Heart left ventricle (tissue), 16 donors: ENCODE results near the gene MGAM2. TPM values are rescaled to one million over a fixed set of nuclear protein-coding genes. Genes with fewer than 3 reads are reported as not detected.

Experiments
- ATAC-seq, 4 donors: fragments of 200-7000 bp; cut with Tn5 transposase; one replicate each; pipeline ENCODE4 v1.9.1; 2020 to 2022; ENCODE audit warnings: moderate library complexity in 4 of 4, mild to moderate bottlenecking in 3 of 4, moderate number of reproducible peaks in 1 of 4
- DNase-seq, 5 donors: peaks; one replicate each; pipeline ENCODE4 v3.0.0-alpha.2; 2020
- H3K27ac ChIP-seq, 12 donors: fragments of 200-600 bp; sonication (generic) in 4 of 12; one replicate each; pipeline versions ENCODE4 v1.5.0 to v1.8.0; 2016 to 2022; ENCODE audit warnings: mild to moderate bottlenecking in 2 of 12
- H3K27me3 ChIP-seq, 9 donors: fragments of 200-600 bp; sonication (generic) in 2 of 9; one replicate each; pipeline versions ENCODE4 v1.5.1 to v1.8.0; 2016 to 2022; ENCODE audit warnings: mild to moderate bottlenecking in 3 of 9
- H3K36me3 ChIP-seq, 9 donors: fragments of 200-600 bp; sonication (generic) in 2 of 9; one replicate each; pipeline versions ENCODE4 v1.5.0 to v1.8.0; 2018 to 2022; ENCODE audit warnings: mild to moderate bottlenecking in 2 of 9
- H3K4me1 ChIP-seq, 12 donors: fragments of 200-600 bp; sonication (generic) in 4 of 12; one replicate each; pipeline versions ENCODE4 v1.5.0 to v1.8.0; 2016 to 2022; ENCODE audit warnings: mild to moderate bottlenecking in 3 of 12
- H3K4me3 ChIP-seq, 12 donors: fragments of 200-600 bp; sonication (generic) in 4 of 12; one replicate each; pipeline versions ENCODE4 v1.5.0 to v1.8.0; 2017 to 2022; ENCODE audit warnings: mild to moderate bottlenecking in 9 of 12, moderate library complexity in 4 of 12
- H3K9me3 ChIP-seq, 12 donors: fragments of 200-600 bp; sonication (generic) in 4 of 12; one replicate each; pipeline versions ENCODE4 v1.5.0 to v1.8.0; 2016 to 2022; ENCODE audit warnings: mild to moderate bottlenecking in 1 of 12
- POLR2A ChIP-seq, 2 donors: fragments of 450-650 bp; IDR thresholded peaks; one replicate each; pipeline ENCODE4 v1.6.1; 2017; ENCODE audit warnings: antibody characterized with exemption in 2 of 2, mild to moderate bottlenecking in 2 of 2, moderate library complexity in 2 of 2
- WGBS, 4 donors: extraction: QIAGEN DNeasy Blood & Tissue Kit in 2 of 4; methylation state at CpG; one replicate each; pipeline versions ENCODE4 v1.1.5 to v1.1.7; 2013 to 2018; 5-methylcytosine and 5-hydroxymethylcytosine counted together
- intact Hi-C, 10 donors: fragments of 100-400 bp; cut with DNase I; formaldehyde crosslinking; loops; one replicate each; pipeline versions ENCODE4 v1.11.1 to v1.14.2; 2022
- polyA plus RNA-seq, 2 donors: library from polyadenylated mRNA; stranded (reverse); fragments of 200-250 nt; gene quantifications; one replicate each; pipeline ENCODE4 v1.2.3, GENCODE V29; 2013
- total RNA-seq, 9 donors: library from RNA; depleted of rRNA in 2 of 9; stranded (reverse); fragments of >200 nt in 2 of 9; fragmentation: NEBNext Ultra II Directional in 3 of 9; extraction: Animal tissue kit (Norgen Biotek cat#: 25700) in 3 of 9; gene quantifications; one replicate each; pipeline versions ENCODE4 v1.1.0 to v1.2.4, GENCODE V29; 2016 to 2023
- TF ChIP-seq, protein P1 (sequence below), 12 donors: fragments of 200-600 bp; sonication (generic) in 4 of 12; IDR thresholded peaks; one replicate each; pipeline versions ENCODE4 v1.5.0 to v1.8.0; 2018 to 2022; ENCODE audit warnings: antibody characterized with exemption in 12 of 12, mild to moderate bottlenecking in 5 of 12
- donor health status: ischemic (EF 13 %, LVEDD 7.1; RV severe dilation, severe dysfunction).
- donor health status: healthy with polysubstance abuse.
- donor health status: DM: no; HTN: yes; CAD: no.
- donor health status: DM: no; HTN: no; CAD: no.
- donor health status: ischemic (EF 25% LVEDD 6.9; RV normal size, moderate dysfunction).
- donor health status: ischemic (EF 25% LVEDD 5.7; RV mildly dilated, moderate dysfunction).
- donor health status: healthy.
- donor health status: DM: yes; HTN: yes; CAD: no.
- donor health status: ischemic (EF 35%, LVEDD 5.7; RV mildly dilated, moderate dysfunction).
- donor health status: nonischemic (EF 11% LVEDD 7.7; RV severe dilation, severe dysfunction).
- donor health status: DM: yes; HTN: yes; CAD: no.
- donor health status: PGD.
- donor health status: ischemic (EF 29% LVEDD 5.4; RV normal size, mild dysfunction).
- donor health status: nonischemic (EF 23%, LVEDD 6.1; RV moderate dilation, normal function).

MGAM2 gene
- total and polyA plus RNA-seq, 11 donors: 0.01 to 0.13 (median 0.07) TPM; not detected in 4

DNA sequence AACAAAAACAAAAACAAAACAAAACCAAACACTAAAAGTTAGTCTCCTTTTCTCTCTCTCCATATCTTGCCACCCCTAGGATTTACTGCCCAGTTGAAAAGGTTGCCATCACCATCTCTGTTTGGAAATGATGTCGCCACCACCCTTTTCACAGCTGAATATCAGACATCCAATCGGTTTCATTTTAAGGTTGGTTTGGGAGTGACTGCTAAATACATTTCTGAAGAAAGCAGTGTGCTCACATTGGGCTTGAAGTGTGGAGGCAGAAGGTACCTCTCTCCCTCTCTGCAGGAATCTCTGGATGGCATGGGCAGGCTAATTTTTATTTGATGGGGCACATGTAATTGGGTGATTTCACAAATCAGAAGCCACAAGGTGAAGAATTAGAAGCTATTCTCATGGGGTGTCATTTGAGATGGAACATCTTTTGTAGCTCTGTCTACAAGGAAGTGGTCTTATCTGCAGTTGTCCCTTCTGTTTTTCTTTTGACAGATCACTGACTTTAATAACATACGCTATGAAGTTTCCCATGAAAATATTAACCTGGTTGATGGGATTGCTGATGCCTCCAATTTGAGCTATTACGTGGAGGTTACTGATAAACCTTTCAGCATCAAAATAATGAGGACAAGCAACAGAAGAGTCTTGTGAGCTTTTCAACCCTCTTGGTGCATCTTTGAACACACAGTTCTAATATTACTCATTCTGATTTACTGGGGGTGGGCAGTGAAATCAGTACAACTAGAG, 20.1 kb downstream of the MGAM2 start:
- Histone ChIP-seq H3K27me3 (no peaks in the 10 kb centered on the region), H3K4me3 (no peak overlapping the region), H3K36me3 (no peaks in the 10 kb centered on the region), H3K9me3 (no peaks in the 10 kb centered on the region), H3K27ac (no peak overlapping the region), H3K4me1 (peaks cover 0 to 2% (median 0%) of the 10 kb centered on the region in 12 donors)
- WGBS, 4 donors: 67 to 74% (median 74%) methylated on average over 4 of the region's 4 CpGs
- no peak for TF ChIP-seq POLR2A (IDR thresholded peaks at IDR 0.05)
- TF ChIP-seq, protein P1, sequence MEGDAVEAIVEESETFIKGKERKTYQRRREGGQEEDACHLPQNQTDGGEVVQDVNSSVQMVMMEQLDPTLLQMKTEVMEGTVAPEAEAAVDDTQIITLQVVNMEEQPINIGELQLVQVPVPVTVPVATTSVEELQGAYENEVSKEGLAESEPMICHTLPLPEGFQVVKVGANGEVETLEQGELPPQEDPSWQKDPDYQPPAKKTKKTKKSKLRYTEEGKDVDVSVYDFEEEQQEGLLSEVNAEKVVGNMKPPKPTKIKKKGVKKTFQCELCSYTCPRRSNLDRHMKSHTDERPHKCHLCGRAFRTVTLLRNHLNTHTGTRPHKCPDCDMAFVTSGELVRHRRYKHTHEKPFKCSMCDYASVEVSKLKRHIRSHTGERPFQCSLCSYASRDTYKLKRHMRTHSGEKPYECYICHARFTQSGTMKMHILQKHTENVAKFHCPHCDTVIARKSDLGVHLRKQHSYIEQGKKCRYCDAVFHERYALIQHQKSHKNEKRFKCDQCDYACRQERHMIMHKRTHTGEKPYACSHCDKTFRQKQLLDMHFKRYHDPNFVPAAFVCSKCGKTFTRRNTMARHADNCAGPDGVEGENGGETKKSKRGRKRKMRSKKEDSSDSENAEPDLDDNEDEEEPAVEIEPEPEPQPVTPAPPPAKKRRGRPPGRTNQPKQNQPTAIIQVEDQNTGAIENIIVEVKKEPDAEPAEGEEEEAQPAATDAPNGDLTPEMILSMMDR (IDR thresholded peaks at IDR 0.05): no peak
- intact Hi-C loops: no loop called here
- ATAC-seq: no peak
- no peak for DNase-seq

DNA sequence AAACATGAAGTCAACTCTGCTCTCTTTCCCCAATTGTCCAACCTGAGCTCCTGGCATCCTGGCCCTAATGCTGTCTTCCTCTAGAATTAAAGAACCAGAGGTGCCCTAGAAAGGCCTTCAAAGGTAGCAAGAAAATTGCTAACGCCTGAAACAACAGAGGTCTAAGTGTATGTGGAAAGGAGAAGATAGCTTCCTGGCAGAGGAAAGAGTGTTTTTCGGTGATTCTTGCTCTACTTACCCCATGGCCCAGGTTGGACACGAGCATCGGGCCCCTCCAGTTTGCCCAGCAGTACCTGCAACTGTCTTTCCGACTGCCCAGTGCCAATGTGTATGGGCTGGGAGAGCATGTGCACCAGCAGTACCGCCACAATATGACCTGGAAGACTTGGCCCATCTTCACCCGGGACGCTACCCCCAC, 22.2 kb downstream of the MGAM2 start:
- Histone ChIP-seq H3K27ac (no peak overlapping the region), H3K36me3 (no peaks in the 10 kb centered on the region), H3K4me1 (peaks cover 0 to 2% (median 0%) of the 10 kb centered on the region in 12 donors), H3K9me3 (no peaks in the 10 kb centered on the region), H3K27me3 (no peaks in the 10 kb centered on the region), H3K4me3 (no peak overlapping the region)
- no peak for DNase-seq
- no peak for ATAC-seq
- intact Hi-C loops: no loop called here
- TF ChIP-seq, protein P1 (IDR thresholded peaks at IDR 0.05): no peak
- TF ChIP-seq POLR2A (IDR thresholded peaks at IDR 0.05): no peak
- 84 to 93% (median 93%) methylated on average over 8 of the region's 8 CpGs for WGBS, 4 donors

DNA sequence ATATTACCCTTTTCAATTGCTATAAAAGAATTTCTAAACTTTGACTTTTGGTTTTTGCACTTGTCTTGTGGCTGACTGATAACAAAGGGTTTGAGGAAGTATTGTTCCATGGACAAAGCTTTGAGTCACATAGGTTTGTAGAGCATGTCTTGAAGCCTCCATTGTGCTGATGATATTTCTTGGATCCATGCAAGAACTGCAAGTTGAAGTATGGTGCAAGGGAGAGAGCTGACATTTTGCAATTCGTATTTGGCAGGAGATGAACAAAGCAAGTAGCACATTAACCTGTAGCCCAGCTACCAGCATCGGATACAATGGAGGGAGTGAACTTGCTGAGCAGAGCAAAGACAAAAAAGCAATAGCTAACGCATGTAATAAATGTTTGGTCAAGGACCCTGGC, 23.4 kb downstream of the MGAM2 start:
- DNase-seq (no peak), ATAC-seq (no peak)
- no peak overlapping the region for H3K27ac ChIP-seq
- H3K9me3 ChIP-seq: no peaks in the 10 kb centered on the region
- H3K27me3 ChIP-seq: no peaks in the 10 kb centered on the region
- 77 to 87% (median 79%) methylated on average over 3 of the region's 3 CpGs for WGBS, 4 donors
- no peak for TF ChIP-seq POLR2A (IDR thresholded peaks at IDR 0.05)
- TF ChIP-seq, protein P1 (IDR thresholded peaks at IDR 0.05): no peak
- intact Hi-C loops: no loop called here
- H3K4me1 ChIP-seq: peaks cover 0 to 2% (median 0%) of the 10 kb centered on the region in 12 donors
- H3K4me3 ChIP-seq: no peak overlapping the region
- no peaks in the 10 kb centered on the region for H3K36me3 ChIP-seq

DNA sequence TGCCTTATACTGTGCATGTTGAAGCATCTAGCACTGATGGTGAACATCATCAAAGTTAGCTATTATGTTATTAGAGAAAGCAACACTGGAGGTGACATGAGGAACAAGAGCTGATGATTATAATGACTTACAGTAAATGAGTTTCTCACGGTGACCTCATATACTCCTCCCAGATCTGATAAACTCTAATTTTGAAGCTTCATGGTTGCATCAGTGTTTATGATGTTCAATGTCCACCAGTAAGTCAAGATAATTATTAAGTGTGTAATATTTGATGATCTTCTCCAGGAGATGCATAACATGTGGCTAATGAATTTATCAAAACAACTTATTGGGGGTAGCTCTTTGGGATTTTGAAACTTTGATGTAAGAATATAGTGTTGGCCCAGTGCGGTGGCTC, 27.5 kb downstream of the MGAM2 start:
- H3K4me3 ChIP-seq: no peak overlapping the region
- TF ChIP-seq POLR2A (IDR thresholded peaks at IDR 0.05): no peak
- TF ChIP-seq, protein P1 (IDR thresholded peaks at IDR 0.05): no peak
- H3K9me3 ChIP-seq: no peaks in the 10 kb centered on the region
- no peaks in the 10 kb centered on the region for H3K4me1 ChIP-seq
- no peak for DNase-seq
- H3K27me3 ChIP-seq: no peaks in the 10 kb centered on the region
- no peak for ATAC-seq
- 85 to 91% (median 87%) methylated on average over 2 of the region's 2 CpGs for WGBS, 4 donors
- intact Hi-C loops: no loop called here
- no peaks in the 10 kb centered on the region for H3K36me3 ChIP-seq
- H3K27ac ChIP-seq: no peak overlapping the region
